ENCODE data around the gene ARHGEF19.

ARHGEF19 gene

DNA sequence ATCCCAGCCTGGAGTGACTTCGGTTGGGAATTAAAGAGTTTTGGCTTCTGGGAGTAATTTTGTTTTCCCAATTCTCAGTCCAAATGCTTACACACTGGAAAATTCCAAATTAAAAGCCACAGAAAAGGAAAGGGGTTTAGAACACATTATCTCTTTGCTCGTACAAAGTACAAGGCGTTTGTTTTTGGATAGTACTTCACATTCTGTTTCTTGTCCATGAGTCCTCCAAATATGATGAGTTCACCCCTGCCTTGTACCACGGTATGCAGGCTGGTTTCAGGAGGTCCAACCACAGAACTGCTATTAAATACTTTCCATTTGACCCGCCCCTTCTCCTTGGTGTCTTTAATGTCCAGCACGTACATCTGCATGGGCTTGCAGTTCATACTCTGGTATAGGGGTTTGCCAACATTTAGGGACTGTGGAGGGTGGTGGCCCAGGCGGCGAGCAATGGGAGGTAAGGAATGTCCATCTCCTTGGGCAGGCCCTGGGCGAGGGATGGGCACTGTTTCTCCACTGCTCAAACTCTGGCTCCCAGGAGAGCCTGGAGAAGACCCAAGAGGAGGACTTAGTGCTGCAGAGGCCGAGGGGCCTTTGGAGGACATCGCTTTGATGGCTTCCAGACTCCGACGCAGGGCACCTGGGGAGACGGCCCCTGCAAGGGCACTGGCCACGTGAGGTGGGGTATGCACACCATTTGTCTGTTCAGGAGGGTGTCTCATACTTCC, 38.2 kb upstream of the ARHGEF19 start:
- TF ChIP-seq, protein P1, sequence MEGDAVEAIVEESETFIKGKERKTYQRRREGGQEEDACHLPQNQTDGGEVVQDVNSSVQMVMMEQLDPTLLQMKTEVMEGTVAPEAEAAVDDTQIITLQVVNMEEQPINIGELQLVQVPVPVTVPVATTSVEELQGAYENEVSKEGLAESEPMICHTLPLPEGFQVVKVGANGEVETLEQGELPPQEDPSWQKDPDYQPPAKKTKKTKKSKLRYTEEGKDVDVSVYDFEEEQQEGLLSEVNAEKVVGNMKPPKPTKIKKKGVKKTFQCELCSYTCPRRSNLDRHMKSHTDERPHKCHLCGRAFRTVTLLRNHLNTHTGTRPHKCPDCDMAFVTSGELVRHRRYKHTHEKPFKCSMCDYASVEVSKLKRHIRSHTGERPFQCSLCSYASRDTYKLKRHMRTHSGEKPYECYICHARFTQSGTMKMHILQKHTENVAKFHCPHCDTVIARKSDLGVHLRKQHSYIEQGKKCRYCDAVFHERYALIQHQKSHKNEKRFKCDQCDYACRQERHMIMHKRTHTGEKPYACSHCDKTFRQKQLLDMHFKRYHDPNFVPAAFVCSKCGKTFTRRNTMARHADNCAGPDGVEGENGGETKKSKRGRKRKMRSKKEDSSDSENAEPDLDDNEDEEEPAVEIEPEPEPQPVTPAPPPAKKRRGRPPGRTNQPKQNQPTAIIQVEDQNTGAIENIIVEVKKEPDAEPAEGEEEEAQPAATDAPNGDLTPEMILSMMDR (IDR thresholded peaks at IDR 0.05) = no peak
- Mint-ChIP-seq H3K4me3 (no peak overlapping the region), H3K36me3 (ENCODE audit: low read depth) (peaks cover 55% of the 10 kb centered on the region), H3K4me1 (peaks cover 6% of the 10 kb centered on the region), H3K27ac (no peak overlapping the region), H3K9me3 (no peaks in the 10 kb centered on the region), H3K27me3 (ENCODE audit: low read depth, poor library complexity) (no peaks in the 10 kb centered on the region)
- DNase-seq = no peak

DNA sequence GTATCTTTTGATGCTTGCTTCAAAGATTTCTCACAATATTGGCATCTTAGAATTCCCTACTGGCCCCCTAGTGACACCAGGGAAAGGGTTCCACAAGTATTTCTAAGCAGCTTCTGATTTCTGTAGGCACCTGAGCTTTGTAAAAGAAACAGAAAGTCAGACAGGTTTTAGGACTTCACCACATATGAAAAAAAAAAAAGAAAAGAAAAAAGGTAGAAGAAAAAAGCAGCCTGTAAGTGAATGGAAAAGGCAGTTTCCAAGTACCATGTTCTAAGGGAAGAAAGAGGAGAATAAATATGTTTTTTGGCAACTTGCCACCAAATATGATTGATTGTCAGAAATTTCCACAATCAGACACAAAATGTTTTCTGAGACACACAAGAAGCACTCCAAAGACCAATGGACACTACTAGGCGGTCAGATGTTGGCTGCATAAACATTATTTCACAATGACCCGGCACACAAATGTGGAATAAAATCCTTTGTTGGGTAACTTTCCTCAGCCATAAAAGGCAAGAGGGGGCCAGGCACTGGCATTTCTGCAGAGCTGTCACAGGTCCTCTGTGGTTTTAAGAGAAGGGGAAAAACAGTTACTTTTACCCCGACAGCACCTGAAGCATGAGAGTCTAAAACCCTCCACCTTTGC, 37.3 kb upstream of the ARHGEF19 start:
- Mint-ChIP-seq H3K4me1 (peaks cover 10% of the 10 kb centered on the region), H3K27ac (no peak overlapping the region), H3K9me3 (no peaks in the 10 kb centered on the region), H3K27me3 (ENCODE audit: low read depth, poor library complexity) (no peaks in the 10 kb centered on the region), H3K36me3 (ENCODE audit: low read depth) (peaks cover 48% of the 10 kb centered on the region), H3K4me3 (no peak overlapping the region)
- DNase-seq = no peak
- TF ChIP-seq, protein P1 (IDR thresholded peaks at IDR 0.05) = no peak

DNA sequence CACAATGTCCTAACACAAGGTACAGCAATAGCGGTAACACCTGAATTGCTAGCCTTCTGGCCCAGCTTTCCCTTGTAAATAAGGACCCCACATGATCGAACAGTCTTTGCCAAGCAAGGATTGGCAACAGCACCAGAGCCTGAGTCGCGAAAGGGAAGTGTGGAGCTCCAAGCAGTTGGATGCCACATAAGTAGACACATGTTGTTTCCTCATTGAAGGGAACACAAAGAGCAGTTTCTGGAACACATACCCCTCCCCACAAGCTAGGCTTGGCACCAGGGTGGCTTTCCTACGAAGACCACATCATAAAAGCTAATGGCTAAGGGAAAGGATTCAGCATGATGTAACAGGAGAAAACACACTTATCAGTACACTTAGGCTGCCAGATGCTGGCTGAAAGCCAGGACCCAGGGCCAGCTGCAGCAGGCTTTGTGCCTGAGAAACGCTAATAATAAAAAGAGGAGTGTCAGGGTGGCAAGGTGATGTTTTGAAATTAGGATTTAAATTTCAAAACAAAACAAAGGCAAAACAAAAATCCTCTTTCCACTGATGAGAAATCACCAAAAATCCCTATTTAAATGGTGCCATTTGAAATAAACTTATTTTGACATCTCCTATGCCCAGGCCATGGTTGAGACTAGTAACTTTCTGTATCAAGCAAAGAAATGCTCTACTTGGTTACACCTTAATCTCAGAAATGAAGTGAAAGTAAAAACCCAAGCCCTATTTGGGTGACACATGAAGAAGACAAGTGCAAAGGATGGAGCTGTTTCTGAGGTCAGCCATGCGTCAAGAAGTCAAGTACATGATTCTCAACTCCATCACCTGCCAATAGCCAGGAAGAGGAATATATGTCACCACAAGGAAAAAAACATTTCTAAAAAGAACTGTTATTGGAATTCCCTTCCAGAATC, 36.4 kb upstream of the ARHGEF19 start:
- DNase-seq = no peak
- Mint-ChIP-seq H3K27me3 (ENCODE audit: low read depth, poor library complexity) (no peaks in the 10 kb centered on the region), H3K27ac (peak overlapping the region; percentile 11), H3K9me3 (no peaks in the 10 kb centered on the region), H3K36me3 (ENCODE audit: low read depth) (peaks cover 40% of the 10 kb centered on the region), H3K4me3 (no peak overlapping the region), H3K4me1 (peaks cover 18% of the 10 kb centered on the region)
- TF ChIP-seq, protein P1 (IDR thresholded peaks at IDR 0.05) = no peak

DNA sequence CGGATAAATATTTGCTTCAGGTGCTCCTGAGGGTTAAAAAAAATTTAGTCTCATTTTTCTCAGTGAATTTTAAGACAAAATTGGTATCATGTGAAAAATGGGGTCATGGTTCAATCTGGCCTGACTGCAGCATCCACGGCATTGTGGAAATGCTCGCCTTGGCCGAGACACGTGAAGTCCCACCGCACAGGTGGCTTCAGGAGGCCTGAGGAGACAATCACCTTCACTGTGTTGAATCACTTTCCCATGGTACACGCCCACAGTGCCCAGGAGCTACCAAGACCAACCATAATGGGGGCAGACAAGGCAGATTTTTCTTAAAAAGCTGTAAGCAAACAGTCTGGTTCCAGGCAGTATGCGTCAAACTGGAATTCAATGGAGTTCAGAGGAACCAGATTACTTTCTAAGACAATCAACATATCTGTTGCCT, 35.6 kb upstream of the ARHGEF19 start:
- Mint-ChIP-seq H3K36me3 (ENCODE audit: low read depth) (peaks cover 40% of the 10 kb centered on the region), H3K4me1 (peaks cover 18% of the 10 kb centered on the region), H3K27ac (no peak overlapping the region), H3K4me3 (no peak overlapping the region), H3K9me3 (no peaks in the 10 kb centered on the region), H3K27me3 (ENCODE audit: low read depth, poor library complexity) (no peaks in the 10 kb centered on the region)
- TF ChIP-seq, protein P1 (IDR thresholded peaks at IDR 0.05) = no peak
- no peak for DNase-seq

DNA sequence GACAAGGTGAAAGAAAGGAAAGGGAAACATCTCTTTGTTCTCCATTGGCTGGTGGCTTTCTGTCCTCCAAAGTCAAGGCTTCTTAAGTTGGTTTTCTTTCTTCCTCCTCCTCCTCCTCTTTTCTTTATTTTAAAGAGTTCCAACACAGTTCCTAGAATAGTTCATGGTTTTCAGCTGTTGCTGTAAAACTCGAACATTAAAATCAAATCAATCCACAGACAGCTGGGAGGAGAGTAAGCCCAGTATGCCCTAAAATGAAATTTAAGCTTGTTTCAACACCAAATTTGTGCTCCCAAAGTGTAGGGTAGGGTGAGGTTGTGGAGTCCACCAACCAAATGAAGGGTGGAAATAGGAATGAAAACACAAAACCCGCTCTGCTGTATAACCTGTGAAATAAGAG, 35.0 kb upstream of the ARHGEF19 start:
- peak overlapping the region; percentile 84 for H3K27ac Mint-ChIP-seq
- no peak for DNase-seq
- no peak overlapping the region for H3K4me3 Mint-ChIP-seq
- peaks cover 40% of the 10 kb centered on the region for H3K36me3 Mint-ChIP-seq (ENCODE audit: low read depth)
- TF ChIP-seq, protein P1 (IDR thresholded peaks at IDR 0.05) = no peak
- no peaks in the 10 kb centered on the region for H3K9me3 Mint-ChIP-seq
- H3K4me1 Mint-ChIP-seq = peaks cover 18% of the 10 kb centered on the region
- no peaks in the 10 kb centered on the region for H3K27me3 Mint-ChIP-seq (ENCODE audit: low read depth, poor library complexity)

All from nephron progenitor cell (in vitro differentiated cells).